ENCODE results near the gene CAP1.

Gene CAP1

DNA sequence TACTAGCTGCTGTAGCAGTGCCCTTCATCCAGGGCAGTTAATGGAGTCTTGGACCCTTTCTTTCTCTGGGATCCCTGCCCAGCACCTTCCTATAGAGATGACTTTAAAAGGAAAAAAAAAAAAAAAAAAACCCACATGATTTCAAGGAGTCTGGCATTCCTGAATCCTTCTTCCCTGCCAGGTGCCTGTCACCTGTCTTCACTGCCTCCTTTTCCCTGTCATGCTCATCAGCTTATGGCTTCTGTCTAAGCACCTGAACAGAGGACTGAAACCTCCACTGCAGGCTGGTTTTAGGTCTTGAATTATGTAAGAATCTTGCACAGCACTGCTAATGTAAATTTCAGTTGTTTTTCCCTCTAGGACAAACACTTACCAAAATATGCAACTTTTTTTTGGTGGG lies 31.6 kb downstream of the CAP1 start:
- POLR2A ChIA-PET, result no interaction called here
- TF ChIP-seq, protein P1, sequence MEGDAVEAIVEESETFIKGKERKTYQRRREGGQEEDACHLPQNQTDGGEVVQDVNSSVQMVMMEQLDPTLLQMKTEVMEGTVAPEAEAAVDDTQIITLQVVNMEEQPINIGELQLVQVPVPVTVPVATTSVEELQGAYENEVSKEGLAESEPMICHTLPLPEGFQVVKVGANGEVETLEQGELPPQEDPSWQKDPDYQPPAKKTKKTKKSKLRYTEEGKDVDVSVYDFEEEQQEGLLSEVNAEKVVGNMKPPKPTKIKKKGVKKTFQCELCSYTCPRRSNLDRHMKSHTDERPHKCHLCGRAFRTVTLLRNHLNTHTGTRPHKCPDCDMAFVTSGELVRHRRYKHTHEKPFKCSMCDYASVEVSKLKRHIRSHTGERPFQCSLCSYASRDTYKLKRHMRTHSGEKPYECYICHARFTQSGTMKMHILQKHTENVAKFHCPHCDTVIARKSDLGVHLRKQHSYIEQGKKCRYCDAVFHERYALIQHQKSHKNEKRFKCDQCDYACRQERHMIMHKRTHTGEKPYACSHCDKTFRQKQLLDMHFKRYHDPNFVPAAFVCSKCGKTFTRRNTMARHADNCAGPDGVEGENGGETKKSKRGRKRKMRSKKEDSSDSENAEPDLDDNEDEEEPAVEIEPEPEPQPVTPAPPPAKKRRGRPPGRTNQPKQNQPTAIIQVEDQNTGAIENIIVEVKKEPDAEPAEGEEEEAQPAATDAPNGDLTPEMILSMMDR (IDR thresholded peaks at IDR 0.05; ENCODE audit: insufficient read depth, low read length, missing control alignments), result no peak
- no peak overlapping the region for H3K4me3 ChIP-seq (ENCODE audit: low read depth, low read length)
- CTCF ChIA-PET, result interaction anchor here (2.4 to 3.3 kb wide), 2 partner anchors 12 kb away, joined by 14 to 26 read pairs; no protein-coding TSS in a partner anchor
- DNase-seq (ENCODE audit: low read depth, low spot score), result no peak

DNA sequence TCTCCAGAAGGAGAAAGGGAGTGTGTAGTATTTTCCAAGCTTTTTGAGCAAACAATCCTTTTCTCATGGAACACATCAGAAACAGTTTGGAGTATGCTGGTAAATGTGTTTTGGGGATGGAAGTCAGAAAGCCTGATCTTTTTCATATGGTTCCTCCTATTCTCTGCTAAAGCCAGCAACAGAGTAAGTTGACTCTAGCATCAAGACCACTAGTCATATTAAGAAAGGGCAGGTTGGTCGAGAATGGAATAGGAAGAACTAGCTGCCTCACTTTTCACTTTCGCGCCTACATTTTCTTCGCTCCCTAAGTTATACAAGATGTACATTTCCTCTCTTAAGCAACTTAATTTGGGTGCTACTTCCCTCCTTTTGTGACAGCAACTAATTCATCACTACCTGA lies 32.5 kb downstream of the CAP1 start:
- no peak overlapping the region for H3K4me3 ChIP-seq (ENCODE audit: low read depth, low read length)
- no peak for DNase-seq (ENCODE audit: low read depth, low spot score)
- CTCF ChIA-PET, result interaction anchor here (3.3 to 8.1 kb wide), 2 partner anchors 10 to 11 kb away, joined by 26 to 56 read pairs; no protein-coding TSS in a partner anchor
- TF ChIP-seq, protein P1 (IDR thresholded peaks at IDR 0.05; ENCODE audit: insufficient read depth, low read length, missing control alignments), result no peak
- POLR2A ChIA-PET, result no interaction called here

DNA sequence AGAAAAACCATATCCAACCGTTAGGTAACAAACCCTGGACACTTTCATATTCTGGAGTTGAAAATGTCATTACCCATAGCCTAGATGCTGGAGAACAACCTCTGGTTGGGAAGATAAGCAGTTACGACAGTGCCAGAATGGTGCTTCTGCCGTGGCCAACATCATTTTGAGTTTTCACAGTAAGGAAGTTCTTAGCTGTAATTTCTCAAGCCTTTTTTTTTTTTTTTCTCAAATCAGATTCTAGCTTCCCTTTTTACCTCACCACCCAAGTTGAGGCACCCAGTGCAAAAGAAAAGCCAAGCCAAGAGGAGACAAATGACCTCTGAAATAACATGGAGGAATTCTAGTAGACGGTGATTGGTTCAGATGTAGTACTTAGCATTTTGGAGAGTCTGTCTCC lies 34.7 kb downstream of the CAP1 start:
- DNase-seq (ENCODE audit: low read depth, low spot score), result no peak
- TF ChIP-seq, protein P1 (IDR thresholded peaks at IDR 0.05; ENCODE audit: insufficient read depth, low read length, missing control alignments), result no peak
- CTCF ChIA-PET, result interaction anchor here (0.6 to 8.1 kb wide), 5 partner anchors 9 to 263 kb away, joined by 3 to 56 read pairs (median 4); no protein-coding TSS in a partner anchor
- POLR2A ChIA-PET, result no interaction called here
- H3K4me3 ChIP-seq (ENCODE audit: low read depth, low read length), result no peak overlapping the region

DNA sequence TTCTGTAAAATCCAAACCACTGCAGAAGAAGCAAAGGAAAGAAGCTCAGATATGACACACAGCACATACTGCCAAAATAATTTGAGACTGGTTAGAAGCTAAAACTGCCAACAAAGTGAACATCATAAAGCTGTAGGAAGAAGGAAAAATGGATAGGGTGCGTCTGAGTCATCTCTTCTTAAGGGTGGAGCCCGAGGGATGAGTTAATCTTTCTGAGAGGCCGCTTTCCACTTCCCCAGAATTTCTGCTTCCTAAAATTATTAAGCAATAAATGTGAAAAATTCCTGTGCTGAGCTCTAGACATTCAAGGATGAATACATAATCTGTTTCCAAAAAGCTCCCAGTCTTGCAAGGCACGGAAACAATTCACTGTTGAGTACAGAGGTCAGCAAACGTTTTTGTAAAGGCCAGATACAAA lies 36.4 kb downstream of the CAP1 start:
- ChIA-PET POLR2A (no interaction called here), CTCF (interaction anchor here (0.7 to 18.0 kb wide), 13 partner anchors 8 to 328 kb away, joined by 3 to 292 read pairs (median 8); partner anchors contain the start of gene CAP1)
- TF ChIP-seq, protein P1 (IDR thresholded peaks at IDR 0.05; ENCODE audit: insufficient read depth, low read length, missing control alignments), result no peak
- DNase-seq (ENCODE audit: low read depth, low spot score), result no peak
- H3K4me3 ChIP-seq (ENCODE audit: low read depth, low read length), result no peak overlapping the region

DNA sequence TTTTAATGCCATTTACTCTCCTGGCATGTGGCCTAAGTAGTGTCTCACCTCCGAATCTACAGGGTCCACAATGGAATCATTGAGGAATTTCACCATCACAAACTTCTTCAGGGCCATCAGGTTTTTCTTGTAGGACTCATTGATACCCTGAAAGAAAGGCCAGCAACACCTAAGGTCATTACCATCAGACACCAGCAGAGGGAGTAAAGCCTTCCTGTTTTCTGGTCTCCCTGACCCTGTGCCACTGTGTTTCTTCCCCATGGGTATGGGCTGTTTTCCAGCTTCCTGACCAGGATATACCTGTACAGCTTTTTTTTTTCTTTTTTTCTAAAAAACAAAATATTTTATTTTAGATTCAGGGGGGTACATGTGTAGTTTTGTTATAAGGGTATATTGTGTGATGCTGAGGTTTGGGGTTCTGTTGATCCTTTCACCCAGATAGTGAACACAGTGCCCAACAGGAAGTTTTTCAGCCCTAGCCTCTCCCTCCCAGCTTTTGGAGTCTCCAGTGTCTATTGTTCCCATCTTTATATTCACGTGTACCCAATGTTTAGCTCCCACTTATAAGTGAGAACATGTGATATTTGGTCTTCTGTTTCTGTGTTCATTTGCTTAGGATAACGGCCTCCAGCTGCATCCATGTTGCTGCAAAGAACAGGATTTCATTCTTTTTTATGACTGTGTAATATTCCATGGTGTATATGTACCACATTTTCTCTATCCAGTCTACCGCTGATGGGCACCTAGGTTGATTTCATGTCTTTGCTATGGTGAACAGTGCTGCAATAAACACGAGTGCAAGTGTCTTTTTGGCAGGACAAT lies 38.2 kb downstream of the CAP1 start:
- CTCF ChIA-PET, result interaction anchor here (0.6 to 18.0 kb wide), 21 partner anchors 8 to 389 kb away, joined by 3 to 292 read pairs (median 5); no protein-coding TSS in a partner anchor
- H3K4me3 ChIP-seq (ENCODE audit: low read depth, low read length), result no peak overlapping the region
- no peak for DNase-seq (ENCODE audit: low read depth, low spot score)
- TF ChIP-seq, protein P1 (IDR thresholded peaks at IDR 0.05; ENCODE audit: insufficient read depth, low read length, missing control alignments), result peak; percentile 79
- POLR2A ChIA-PET, result no interaction called here

DNA sequence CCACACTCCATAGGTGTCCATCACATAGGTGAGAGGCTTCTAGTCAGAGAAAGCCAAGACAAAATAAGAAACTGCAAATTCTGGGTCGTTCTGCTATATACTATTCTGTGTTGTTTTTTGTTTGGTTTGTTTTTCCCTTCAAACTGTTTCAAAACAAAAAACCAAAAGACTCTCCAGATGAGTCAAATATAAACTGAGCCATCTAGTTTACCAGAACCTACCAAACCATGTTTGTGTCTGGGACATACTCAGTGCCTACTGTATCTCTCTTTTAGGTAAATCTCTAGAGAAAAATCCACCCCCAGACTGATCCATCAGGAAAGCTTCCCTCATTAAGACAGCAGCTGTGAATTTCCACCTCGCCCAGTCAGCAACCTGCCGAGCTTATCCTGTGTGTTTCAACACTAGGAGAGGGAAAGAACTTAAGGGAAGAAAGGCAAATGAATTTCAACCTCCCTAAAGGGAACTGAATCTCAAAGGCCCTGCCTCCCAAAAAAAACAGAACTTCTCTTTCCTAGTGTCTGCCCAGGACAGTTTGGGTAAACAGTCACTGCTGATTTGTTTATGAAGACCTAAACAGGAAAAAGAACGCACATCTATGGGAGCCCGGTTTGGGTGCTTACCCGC lies 39.4 kb downstream of the CAP1 start:
- CTCF ChIA-PET, result interaction anchor here (2.0 to 18.0 kb wide), 5 partner anchors 9 to 259 kb away, joined by 5 to 292 read pairs (median 56); no protein-coding TSS in a partner anchor
- no peak overlapping the region for H3K4me3 ChIP-seq (ENCODE audit: low read depth, low read length)
- TF ChIP-seq, protein P1 (IDR thresholded peaks at IDR 0.05; ENCODE audit: insufficient read depth, low read length, missing control alignments), result no peak
- POLR2A ChIA-PET, result no interaction called here
- no peak for DNase-seq (ENCODE audit: low read depth, low spot score)
